Jurkat, Clone E6-1 (cell line): ENCODE measurements around the gene TRIO.

Source experiments
- DNase-seq: peaks from one replicate; pipeline ENCODE4 v3.0.0-alpha.2; 2011; ENCODE audit warnings: low read depth, low spot score
- H3K4me3 ChIP-seq: 2 replicates; pipeline ENCODE4 v1.5.1; 2011; ENCODE audit warnings: mild to moderate bottlenecking, low read length, control low read depth, moderate library complexity

Gene TRIO

GRCh38 chr5:14488709-14489108 lies 345.6 kb downstream of the TRIO start:
- H3K4me3 ChIP-seq: no peak overlapping the region
- DNase-seq: no peak

DNA sequence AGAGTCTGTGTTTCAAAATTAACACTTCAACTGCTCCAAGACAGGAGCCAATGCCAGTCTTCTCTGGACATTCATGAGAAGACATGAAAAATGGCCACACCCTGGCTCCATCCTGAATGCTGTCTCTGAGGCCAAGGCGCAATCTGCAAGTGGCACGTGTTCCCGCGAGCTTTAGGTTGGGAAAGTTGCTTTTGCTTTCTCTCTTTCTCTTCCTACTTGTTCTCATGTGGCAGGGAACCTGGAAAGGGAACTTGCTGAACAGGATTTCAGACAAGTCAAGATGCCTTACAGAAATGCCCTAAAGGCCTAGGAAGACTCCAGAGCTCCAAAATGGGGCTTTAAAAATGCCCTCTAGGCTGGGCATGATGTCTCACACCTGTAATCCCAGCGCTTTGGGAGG lies 346.5 kb downstream of the TRIO start:
- no peak overlapping the region for H3K4me3 ChIP-seq
- no peak for DNase-seq

- no peak for DNase-seq
- no peak overlapping the region for H3K4me3 ChIP-seq
Observed at GRCh38 chr5:14490309-14490711, 347.2 kb downstream of the TRIO start.

DNA sequence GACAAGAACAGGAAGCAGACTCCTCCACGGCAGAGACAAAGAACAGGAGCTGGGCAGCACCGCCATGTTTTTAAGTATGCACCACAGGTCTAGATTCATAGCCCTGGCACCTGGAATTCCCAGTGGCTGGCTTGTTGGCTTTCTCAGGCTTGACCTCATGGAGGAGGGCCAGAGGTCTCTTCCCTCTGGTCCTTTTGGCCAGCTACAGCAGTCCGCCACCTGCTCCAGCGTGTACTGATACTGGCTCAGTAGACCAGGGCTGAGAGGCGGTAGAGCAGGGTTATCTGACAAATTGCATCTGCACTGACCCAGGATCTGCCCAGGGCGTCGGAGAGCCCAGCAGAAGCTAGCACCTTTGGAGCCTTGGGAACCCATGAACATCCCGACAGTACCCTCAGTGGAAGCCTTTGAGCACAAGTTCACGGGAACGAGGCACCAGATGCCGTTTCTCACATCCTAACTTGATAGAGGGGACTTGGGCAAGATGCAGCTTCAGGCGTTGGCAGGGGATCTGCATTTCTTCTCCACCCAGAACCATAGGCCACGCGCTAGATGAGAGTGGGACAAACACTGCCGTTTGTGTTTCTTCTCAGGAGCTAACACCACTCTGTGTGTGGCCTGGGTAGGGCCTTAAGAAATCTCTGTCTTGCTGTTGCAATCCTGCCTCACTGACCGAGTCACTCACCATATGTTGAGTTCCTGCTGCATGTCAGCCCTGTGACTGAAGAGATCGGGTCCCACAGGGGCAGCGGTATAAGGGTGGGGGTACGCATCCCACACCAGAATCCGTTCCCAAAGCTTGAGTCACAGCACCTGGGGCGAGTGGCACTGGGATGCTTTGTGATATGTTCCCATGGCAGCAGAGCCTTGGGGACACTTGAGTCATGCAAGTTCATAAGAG lies 348.1 kb downstream of the TRIO start:
- no peak for DNase-seq
- H3K4me3 ChIP-seq: no peak overlapping the region

GRCh38 chr5:14492331-14492964 lies 349.3 kb downstream of the TRIO start:
- H3K4me3 ChIP-seq: no peak overlapping the region

GRCh38 chr5:14495301-14495700 lies 352.2 kb downstream of the TRIO start:
- no peak overlapping the region for H3K4me3 ChIP-seq
- no peak for DNase-seq

More at GRCh38 chr5:14492331-14492964, 349.3 kb downstream of the TRIO start:
- no peak for DNase-seq

- no peak for DNase-seq
- H3K4me3 ChIP-seq: no peak overlapping the region
Observed at GRCh38 chr5:14497311-14497710, 354.2 kb downstream of the TRIO start.

DNA sequence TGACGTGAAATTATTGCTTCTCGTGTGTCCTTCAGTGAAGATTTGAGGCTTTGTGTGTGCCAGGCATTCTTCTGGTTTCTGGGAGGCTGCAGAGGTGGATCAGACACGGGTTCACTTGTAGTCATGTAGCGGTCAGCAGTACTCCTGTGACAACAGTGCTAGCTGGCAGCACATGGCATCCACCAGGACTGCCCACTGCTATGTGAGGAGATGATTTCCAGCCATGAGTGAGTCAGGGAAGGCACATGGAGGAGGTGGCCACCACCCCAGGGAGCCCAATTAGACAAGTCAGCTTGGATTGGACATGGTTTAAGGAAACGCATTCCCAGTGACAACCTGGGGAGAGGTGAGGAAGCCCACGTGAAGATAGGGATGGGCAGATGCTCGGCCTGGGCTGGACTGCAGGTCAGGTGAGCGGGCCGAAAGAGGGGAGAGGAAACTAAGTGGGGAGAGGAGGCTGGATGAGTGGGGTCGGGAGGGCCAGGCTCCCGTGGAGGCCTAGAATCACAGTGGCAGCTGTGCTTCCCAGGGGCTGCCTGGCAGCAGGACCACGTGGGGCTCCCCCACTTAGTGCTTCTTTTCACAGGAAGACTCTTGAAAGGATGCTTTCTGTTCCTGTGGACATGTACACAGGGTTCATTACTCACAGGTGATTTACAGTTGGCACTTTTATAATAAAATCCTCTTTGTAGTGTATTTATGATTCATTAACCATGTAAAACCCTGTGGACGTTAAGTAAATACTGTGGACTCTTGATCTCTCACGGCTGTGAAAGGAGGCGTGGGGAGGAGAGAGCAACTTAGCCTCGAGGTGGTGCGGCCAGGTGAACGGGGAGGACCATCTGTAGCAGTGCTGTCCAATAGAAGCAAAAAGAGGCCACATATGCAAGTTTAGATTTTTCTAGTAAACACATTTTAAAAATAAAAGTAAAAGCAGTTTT lies 358.5 kb downstream of the TRIO start:
- no peak overlapping the region for H3K4me3 ChIP-seq
- no peak for DNase-seq

GRCh38 chr5:14502294-14502690 lies 359.1 kb downstream of the TRIO start:
- H3K4me3 ChIP-seq: no peak overlapping the region
- no peak for DNase-seq

DNA sequence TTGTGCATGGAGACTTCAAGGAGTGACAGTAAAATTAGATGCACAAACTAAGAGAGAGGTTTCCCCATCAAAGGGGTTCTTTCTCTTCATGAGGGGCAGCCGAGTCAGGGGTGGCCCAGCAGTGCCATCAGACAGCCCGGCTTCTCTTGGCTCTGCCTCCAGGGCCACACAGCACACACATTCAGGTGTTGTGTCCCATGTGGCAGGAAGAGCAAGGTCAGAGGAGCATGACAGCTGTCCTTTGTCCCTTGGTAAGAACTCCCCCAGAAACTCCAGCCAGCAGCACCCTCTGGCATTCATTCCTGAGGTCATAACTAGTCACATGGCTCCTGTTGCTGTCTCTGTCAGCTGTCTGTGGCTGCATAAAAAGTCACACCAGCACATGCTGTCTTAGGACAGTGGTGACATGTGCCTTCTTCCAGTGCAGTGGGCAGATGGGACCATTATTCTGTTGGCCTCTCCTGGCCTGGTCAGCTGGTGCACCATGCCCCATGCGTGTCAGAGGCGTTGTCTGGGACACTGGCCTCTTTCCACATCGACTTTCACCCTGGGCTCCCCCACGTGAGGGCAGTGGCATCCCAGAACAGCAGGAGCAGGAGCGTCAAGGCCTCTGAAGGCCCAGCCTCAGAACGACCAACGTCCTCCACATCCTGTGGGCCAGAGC lies 360.0 kb downstream of the TRIO start:
- no peak for DNase-seq
- no peak overlapping the region for H3K4me3 ChIP-seq

GRCh38 chr5:14503681-14504331 lies 360.7 kb downstream of the TRIO start:
- no peak for DNase-seq
- H3K4me3 ChIP-seq: no peak overlapping the region

DNA sequence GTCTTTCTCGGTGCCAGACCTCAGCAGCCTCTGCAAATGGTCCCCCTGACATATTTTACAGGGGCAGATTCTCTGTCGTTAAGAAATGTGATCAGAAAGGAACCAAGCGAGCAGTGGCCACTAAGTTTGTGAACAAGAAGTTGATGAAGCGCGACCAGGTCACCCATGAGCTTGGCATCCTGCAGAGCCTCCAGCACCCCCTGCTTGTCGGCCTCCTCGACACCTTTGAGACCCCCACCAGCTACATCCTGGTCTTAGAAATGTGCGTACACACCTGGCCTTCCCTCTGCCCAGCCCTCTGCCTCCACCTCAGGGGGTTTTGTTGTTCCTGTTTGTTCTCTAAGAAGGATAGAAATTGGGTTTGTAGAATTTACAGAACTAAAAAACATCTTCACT lies 361.2 kb downstream of the TRIO start:
- no peak overlapping the region for H3K4me3 ChIP-seq
- no peak for DNase-seq

DNA sequence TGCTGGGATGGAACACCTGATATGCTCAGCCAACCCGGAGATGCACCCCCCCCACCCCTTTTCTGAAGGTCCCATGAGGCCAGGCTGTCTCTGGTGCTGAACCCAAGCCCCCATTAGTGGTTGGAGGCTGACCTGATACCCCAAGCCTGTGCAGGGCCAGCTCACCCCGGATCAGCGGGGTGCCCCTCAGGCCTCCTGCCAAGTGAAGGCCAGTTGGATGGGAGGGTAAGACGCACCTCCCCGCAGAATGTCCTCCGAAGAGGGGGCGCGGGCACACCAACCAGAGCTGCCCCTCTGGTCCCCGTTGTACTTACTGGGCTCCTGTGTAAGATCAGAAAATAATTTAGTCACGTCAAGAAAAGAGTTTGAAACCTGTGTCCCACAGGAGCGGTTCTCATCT lies 361.7 kb downstream of the TRIO start:
- H3K4me3 ChIP-seq: no peak overlapping the region
- no peak for DNase-seq

GRCh38 chr5:14505310-14506139 lies 362.4 kb downstream of the TRIO start:
- no peak for DNase-seq
- H3K4me3 ChIP-seq: no peak overlapping the region

DNA sequence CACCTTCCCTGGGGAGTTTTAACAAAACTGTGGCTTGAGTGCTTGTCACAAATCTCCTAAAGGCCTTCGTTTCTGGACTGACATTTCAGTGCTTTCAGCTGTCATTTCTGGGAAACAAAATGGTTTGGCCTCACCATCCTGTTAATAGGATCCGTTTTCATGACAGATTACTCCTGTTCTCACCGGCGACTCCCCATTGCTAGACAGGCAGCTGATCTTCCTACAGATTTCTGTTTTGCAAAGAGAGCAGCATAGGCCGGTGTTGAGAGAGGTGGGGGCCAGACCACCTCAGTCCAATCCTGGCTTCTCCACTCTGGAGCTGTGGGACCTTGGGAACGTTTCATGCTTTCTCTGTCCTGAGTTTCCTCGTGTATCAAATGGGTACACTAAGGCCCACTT lies 363.0 kb downstream of the TRIO start:
- no peak overlapping the region for H3K4me3 ChIP-seq
- no peak for DNase-seq

- H3K4me3 ChIP-seq: no peak overlapping the region
- DNase-seq: no peak
Observed at GRCh38 chr5:14506661-14507060, 363.5 kb downstream of the TRIO start.

DNA sequence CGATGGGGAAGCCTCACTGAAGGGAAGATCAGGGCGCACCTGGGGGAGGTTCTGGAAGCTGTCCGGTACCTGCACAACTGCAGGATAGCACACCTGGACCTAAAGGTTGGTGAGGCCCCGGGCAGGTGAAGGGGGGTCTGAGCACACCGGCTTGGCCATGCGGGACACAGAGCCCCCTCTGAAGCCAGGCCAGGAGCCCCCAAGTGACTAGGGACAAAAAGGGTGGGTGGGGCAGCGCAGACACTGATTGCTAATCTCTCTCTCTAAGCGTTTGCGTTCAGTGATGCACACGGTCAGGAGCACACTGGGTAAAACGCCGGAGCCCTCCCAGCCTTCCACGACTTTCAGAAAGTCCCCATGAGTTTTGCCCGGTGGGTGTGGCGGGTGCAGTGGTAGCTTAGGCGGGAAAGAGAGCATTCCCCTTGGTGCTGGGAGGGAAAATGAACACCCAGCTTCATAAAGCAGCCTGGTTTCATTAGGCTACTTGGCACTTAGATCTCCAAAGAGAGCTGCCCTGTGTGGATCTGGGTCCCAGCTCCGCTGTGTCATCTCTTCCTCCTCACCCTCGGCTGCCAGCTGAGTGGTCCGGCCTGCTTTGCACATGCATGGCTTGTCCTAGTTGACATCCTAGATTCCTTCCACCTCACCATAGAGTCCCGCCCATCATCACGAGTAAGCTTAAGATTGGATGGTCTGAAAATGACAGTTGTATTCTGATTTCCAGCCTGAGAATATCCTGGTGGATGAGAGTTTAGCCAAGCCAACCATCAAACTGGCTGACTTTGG lies 364.2 kb downstream of the TRIO start:
- no peak overlapping the region for H3K4me3 ChIP-seq
- DNase-seq: no peak
